B cell (primary cell): ENCODE data around the gene ZBTB8B. TPM values are rescaled to one million over a fixed set of nuclear protein-coding genes. Genes with fewer than 3 reads are reported as not detected.
A peak's percentile ranks its signal among the peaks of the same experiment; 100 is the strongest.

ENCODE experiments used
- ATAC-seq: fragments of 200-7000 bp; cut with Tn5 transposase; one replicate; pipeline ENCODE4 v1.10.0; 2021; ENCODE audit warnings: low read depth, mild to moderate bottlenecking, moderate number of reproducible peaks, moderate library complexity
- CTCF ChIA-PET: fragments of 350-600 bp; sonication (Branson Sonifier 250); formaldehyde crosslinking; loops from one replicate; lab custom pipeline; 2021; ENCODE audit warnings: antibody characterized with exemption, inconsistent platforms; lab: Charles Lee
- POLR2A ChIA-PET: fragments of 350-600 bp; sonication (Branson Sonifier 250); formaldehyde crosslinking; loops from one replicate; lab custom pipeline; 2021; ENCODE audit warnings: antibody characterized with exemption; lab: Charles Lee
- DNase-seq: peaks from one replicate; pipeline ENCODE4 v3.0.0; 2013
- H2AFZ ChIP-seq: 2 replicates; pipeline ENCODE4 v1.6.1; 2012; ENCODE audit warnings: mild to moderate bottlenecking, low read depth, low read length; ENCODE audit not compliant: insufficient read depth, poor library complexity, severe bottlenecking
- H3K27ac ChIP-seq, 2 donors: 1 replicate in 1 of 2; 2 replicates in 1 of 2; pipeline ENCODE4 v1.5.1; 2012 to 2013; ENCODE audit warnings: low read length in 2 of 2, mild to moderate bottlenecking in 2 of 2, moderate library complexity in 1 of 2
- H3K27me3 ChIP-seq, 4 experiments: fragments of 200-600 bp in 1 of 4; sonication (generic) in 1 of 4; replicated peaks in 1 of 4; 1 replicate in 2 of 4; 2 replicates in 2 of 4; pipeline versions ENCODE4 v1.6.1 to v1.7.0; 2013 to 2016; ENCODE audit warnings: low read length in 3 of 4, mild to moderate bottlenecking in 2 of 4, mixed read lengths in 1 of 4, moderate library complexity in 1 of 4; ENCODE audit not compliant: insufficient read depth in 4 of 4, control insufficient read depth in 3 of 4; ENCODE audit errors: control extremely low read depth in 1 of 4
- H3K36me3 ChIP-seq, 2 experiments: replicated peaks in 1 of 2; 1 replicate in 1 of 2; 2 replicates in 1 of 2; pipeline versions ENCODE4 v1.6.1 to v1.7.1; 2013; ENCODE audit warnings: low read length in 1 of 2; ENCODE audit not compliant: insufficient read depth in 2 of 2, control insufficient read depth in 1 of 2; ENCODE audit errors: control extremely low read depth in 1 of 2, extremely low read depth in 1 of 2
- H3K4me1 ChIP-seq, 2 donors: fragments of 200-600 bp in 1 of 2; sonication (generic) in 1 of 2; 1 replicate in 1 of 2; 2 replicates in 1 of 2; pipeline versions ENCODE4 v1.5.1 to v1.6.1; 2013 to 2017; ENCODE audit warnings: low read length in 2 of 2; ENCODE audit not compliant: control insufficient read depth in 2 of 2, insufficient read depth in 2 of 2
- H3K4me2 ChIP-seq: replicated peaks from 2 replicates; pipeline ENCODE3; 2012; ENCODE audit warnings: mild to moderate bottlenecking, low read depth, low read length; ENCODE audit not compliant: poor library complexity, severe bottlenecking
- H3K4me3 ChIP-seq, 5 experiments: fragments of 200-600 bp in 1 of 5; sonication (generic) in 1 of 5; 1 replicate in 3 of 5; 2 replicates in 2 of 5; pipeline versions ENCODE4 v1.5.1 to v1.7.0; 2011 to 2016; ENCODE audit warnings: low read length in 4 of 5, mild to moderate bottlenecking in 4 of 5, low read depth in 2 of 5, control low read depth in 1 of 5, moderate library complexity in 1 of 5; ENCODE audit not compliant: insufficient read depth in 1 of 5; ENCODE audit errors: control extremely low read depth in 1 of 5, extremely low read depth in 1 of 5
- H3K79me2 ChIP-seq: fragments of 200-600 bp; sonication (generic); one replicate; pipeline ENCODE4 v1.6.0; 2016; ENCODE audit warnings: low read length; ENCODE audit not compliant: control insufficient read depth, insufficient read depth
- H3K9ac ChIP-seq: fragments of 200-600 bp; sonication (generic); 2 replicates; pipeline ENCODE4 v1.6.1; 2017; ENCODE audit warnings: mild to moderate bottlenecking, low read length, moderate library complexity
- H3K9me3 ChIP-seq, 3 donors: one replicate each; pipeline versions ENCODE4 v1.6.1 to v1.7.1; 2013; ENCODE audit warnings: low read length in 2 of 3; ENCODE audit not compliant: control insufficient read depth in 2 of 3, insufficient read depth in 1 of 3; ENCODE audit errors: control extremely low read depth in 1 of 3
- H4K20me1 ChIP-seq: 2 replicates; pipeline ENCODE4 v1.6.0; 2012; ENCODE audit warnings: mild to moderate bottlenecking, low read length; ENCODE audit not compliant: insufficient read depth, control insufficient read depth, poor library complexity, severe bottlenecking
- H3K27ac Mint-ChIP-seq: one replicate; pipeline ENCODE4 v1.8.0; 2021; ENCODE audit warnings: mixed read lengths
- H3K27me3 Mint-ChIP-seq: one replicate; pipeline ENCODE4 v1.8.0; 2021; ENCODE audit warnings: mixed read lengths
- H3K4me1 Mint-ChIP-seq: one replicate; pipeline ENCODE4 v1.8.0; 2021; ENCODE audit warnings: mixed read lengths
- H3K4me3 Mint-ChIP-seq: one replicate; pipeline ENCODE4 v1.8.0; 2021; ENCODE audit warnings: mixed read lengths
- H3K9me3 Mint-ChIP-seq: one replicate; pipeline ENCODE4 v1.8.0; 2022; ENCODE audit warnings: mixed read lengths; ENCODE audit not compliant: insufficient read depth
- CTCF ChIP-seq: fragments of 200-600 bp; IDR thresholded peaks from one replicate; pipeline ENCODE4 v1.8.0; 2022; ENCODE audit warnings: antibody characterized with exemption, mild to moderate bottlenecking
- EZH2 ChIP-seq: IDR thresholded peaks from 2 replicates; pipeline ENCODE4 v1.6.1; 2012; ENCODE audit warnings: borderline replicate concordance, low read depth, mild to moderate bottlenecking, moderate library complexity, low read length; ENCODE audit not compliant: insufficient read depth, poor library complexity, severe bottlenecking
- WGBS: methylation state at CpG from one replicate; pipeline ENCODE4 v1.1.5; 2013; ENCODE audit warnings: missing lambda C conversion rate; ENCODE audit not compliant: insufficient coverage; 5-methylcytosine and 5-hydroxymethylcytosine counted together
- intact Hi-C: fragments of 100-400 bp; cut with micrococcal nuclease; formaldehyde crosslinking; loops from one replicate; pipeline ENCODE4 v1.10.0; 2022
- polyA plus RNA-seq: library from polyadenylated mRNA; depleted of rRNA; stranded (reverse); fragments of >200 nt; gene quantifications from 2 replicates; pipeline ENCODE4 v1.2.3, GENCODE V29; 2012
- total RNA-seq, 2 donors: library from RNA; stranded (reverse); fragments of 120-200 nt in 1 of 2; gene quantifications; 1 replicate in 1 of 2; 2 replicates in 1 of 2; pipeline versions ENCODE4 v1.2.3 to v1.2.4, GENCODE V29; 2013 to 2022

The ZBTB8B gene
- total and polyA plus RNA-seq, 2 donors (not counting 1 experiment from before 2014, with no cell fraction given), result 0.02 TPM; not detected in 1

GRCh38 chr1:32498751-32499150 is 33.9 kb downstream of the ZBTB8B start:
- TF ChIP-seq CTCF (no peak), EZH2 (no peak)
- ATAC-seq, result no peak
- peaks cover 2 to 8% of the 10 kb centered on the region in 2 donors for H3K4me1 ChIP-seq
- H3K9ac ChIP-seq, result no peak overlapping the region
- H4K20me1 ChIP-seq, result no peaks in the 10 kb centered on the region
- DNase-seq, result no peak
- no peaks in the 10 kb centered on the region for H3K9me3 ChIP-seq
- H2AFZ ChIP-seq, result no peak overlapping the region
- H3K79me2 ChIP-seq, result no peaks in the 10 kb centered on the region
- no peaks in the 10 kb centered on the region for H3K36me3 ChIP-seq
- Mint-ChIP-seq H3K9me3 (no peaks in the 10 kb centered on the region), H3K4me1 (peaks cover 5% of the 10 kb centered on the region), H3K27ac (no peak overlapping the region), H3K27me3 (peaks cover 41% of the 10 kb centered on the region), H3K4me3 (peak overlapping the region; percentile 80)
- H3K4me3 ChIP-seq, result no peak overlapping the region
- H3K27ac ChIP-seq, result no peak overlapping the region
- ChIA-PET CTCF (no interaction called here), POLR2A (no interaction called here)
- intact Hi-C loops, result no loop called here
- H3K4me2 ChIP-seq, result no peak overlapping the region
- peaks cover 0 to 33% (median 11%) of the 10 kb centered on the region in 4 experiments for H3K27me3 ChIP-seq
- 96% methylated on average over 7 of the region's 8 CpGs for WGBS

GRCh38 chr1:32500387-32501209 is 35.7 kb downstream of the ZBTB8B start:
- peak; percentile 59 for DNase-seq
- H3K4me2 ChIP-seq, result peak overlapping the region; percentile 86
- Mint-ChIP-seq H3K9me3 (no peaks in the 10 kb centered on the region), H3K27me3 (peaks cover 45% of the 10 kb centered on the region), H3K4me1 (peaks cover 5% of the 10 kb centered on the region), H3K4me3 (peak overlapping the region; percentile 88), H3K27ac (peak overlapping the region; percentile 6)
- peaks cover 0 to 36% (median 11%) of the 10 kb centered on the region in 4 experiments for H3K27me3 ChIP-seq
- no peak overlapping the region for H3K27ac ChIP-seq
- intact Hi-C loops, result no loop called here
- ChIA-PET CTCF (no interaction called here), POLR2A (no interaction called here)
- under 1% methylated on average over 95 of the region's 99 CpGs for WGBS
- H3K9ac ChIP-seq, result peak overlapping the region; percentile 54
- peaks cover 2 to 8% of the 10 kb centered on the region in 2 donors for H3K4me1 ChIP-seq
- ATAC-seq, result peak; percentile 76
- no peaks in the 10 kb centered on the region for H4K20me1 ChIP-seq
- peak overlapping the region in 4 of 5 experiments; percentile 28 to 58 (median 44) for H3K4me3 ChIP-seq
- H3K36me3 ChIP-seq, result no peaks in the 10 kb centered on the region
- TF ChIP-seq EZH2 (no peak), CTCF (no peak)
- no peaks in the 10 kb centered on the region for H3K9me3 ChIP-seq
- peak overlapping the region; percentile 76 for H2AFZ ChIP-seq
- no peaks in the 10 kb centered on the region for H3K79me2 ChIP-seq
